HG03469 (cell line): ENCODE measurements around the gene ATOX1.
"Not testable (repeated sequence)": the region's sequence is repeated elsewhere in the genome, so short reads cannot be mapped to it uniquely, and the experiment has no call there.

Source experiments
- ATAC-seq: cut with Tn5 transposase; IDR thresholded peaks from one replicate; pipeline ENCODE4 v1.9.1; 2021; ENCODE audit warnings: mild to moderate bottlenecking, moderate library complexity, moderate number of reproducible peaks; ENCODE audit not compliant: unreplicated experiment

The ATOX1 gene, protein sequence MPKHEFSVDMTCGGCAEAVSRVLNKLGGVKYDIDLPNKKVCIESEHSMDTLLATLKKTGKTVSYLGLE

DNA sequence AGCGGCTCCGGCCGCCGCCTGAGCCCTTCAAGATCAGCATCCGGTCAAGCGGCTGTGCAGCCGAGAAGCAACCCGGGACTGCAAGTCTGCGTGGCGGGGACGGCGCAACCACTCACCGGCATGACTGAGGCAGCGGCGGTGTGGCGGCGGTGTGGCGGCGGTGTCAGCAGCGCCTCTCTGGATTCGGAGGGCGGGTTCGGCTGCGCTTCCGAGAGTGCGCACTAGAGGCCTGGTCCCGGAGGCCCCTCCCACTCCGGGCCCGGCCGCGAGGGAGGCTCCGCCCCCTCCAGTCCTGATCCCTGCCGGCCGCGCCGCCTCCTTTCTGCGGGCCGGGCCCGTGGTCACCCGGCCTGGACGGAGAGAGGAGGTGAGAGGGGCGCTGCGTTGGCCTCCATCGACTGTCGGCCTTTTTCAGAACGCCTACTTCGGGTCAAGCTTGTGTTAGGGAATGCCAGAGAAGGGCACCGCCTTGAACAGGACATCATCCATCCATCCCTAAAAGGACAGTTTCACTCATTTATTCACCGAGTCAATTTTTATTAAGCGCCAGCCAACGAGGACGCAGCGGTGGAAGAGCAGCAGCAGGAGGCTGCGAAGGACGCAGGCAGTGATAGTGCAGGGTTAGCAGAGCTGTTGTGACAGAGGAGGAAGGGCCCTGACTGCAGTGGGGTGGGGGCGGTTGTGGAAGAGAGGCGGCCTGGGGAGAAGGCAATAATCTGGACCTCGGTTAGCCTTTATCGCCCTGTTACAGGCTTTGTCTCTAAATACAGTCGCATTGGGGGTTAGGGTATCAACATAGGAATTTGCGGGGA is at the start of gene ATOX1:
Gene ATOX1, minus strand, starts transcription at position 202 of the 812 bp plus-strand sequence. Its CDS starts 80 bp downstream, at position 122.
- peak; percentile 96 for ATAC-seq

DNA sequence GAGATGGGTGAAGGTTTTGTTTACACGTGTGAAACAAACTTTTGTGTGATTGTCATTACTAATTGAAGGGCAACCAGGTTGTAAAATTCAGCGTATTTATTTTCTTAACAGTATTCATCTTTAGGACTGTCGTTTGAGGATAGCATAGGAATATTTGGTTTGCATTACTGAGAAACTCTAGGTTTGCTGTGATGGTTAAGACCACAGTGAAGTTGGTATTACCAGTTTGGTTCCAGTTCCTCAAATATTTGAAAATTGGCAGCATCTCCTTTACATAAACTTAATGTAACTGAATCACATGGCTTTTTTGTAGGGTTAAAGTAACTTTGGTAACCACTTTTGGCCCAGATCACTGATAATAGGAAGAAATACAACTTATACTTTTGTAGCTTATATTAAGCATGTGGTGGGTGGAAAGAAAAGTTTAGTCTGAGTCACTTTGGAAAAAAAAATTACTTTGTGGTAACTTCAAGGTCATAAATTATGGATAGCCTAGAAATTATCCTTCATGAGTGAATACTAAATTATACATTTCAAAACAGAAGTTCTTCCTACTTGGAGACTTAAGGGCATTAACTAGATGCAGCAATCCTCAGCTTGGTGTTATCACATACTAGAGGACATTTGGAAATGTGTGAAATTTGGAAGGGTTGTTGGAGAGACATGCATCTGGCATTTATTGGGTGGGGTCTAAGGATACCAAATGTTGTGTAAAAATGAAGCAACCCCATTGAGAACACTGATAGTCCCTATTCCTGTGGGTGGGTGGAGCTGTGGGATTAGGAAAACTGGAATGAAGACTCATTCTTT is 47.2 kb upstream of the ATOX1 start:
- no peak for ATAC-seq

DNA sequence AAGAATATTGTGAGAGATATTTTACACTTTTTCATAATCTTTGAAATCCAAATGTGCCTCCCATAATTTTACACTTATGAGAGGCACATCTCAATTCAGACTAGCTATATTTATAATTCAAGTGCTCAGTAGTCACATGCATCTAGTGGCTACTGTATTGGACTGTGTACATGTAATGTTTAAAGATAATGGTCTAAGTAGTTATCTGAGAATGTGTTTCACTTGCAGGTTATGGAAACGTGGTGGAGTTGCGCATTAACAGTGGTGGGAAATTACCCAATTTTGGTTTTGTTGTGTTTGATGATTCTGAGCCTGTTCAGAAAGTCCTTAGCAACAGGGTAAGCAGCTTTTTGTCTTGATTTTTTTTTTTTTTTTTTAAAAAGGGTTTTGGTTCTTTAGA is 42.1 kb upstream of the ATOX1 start:
- ATAC-seq, result no peak

DNA sequence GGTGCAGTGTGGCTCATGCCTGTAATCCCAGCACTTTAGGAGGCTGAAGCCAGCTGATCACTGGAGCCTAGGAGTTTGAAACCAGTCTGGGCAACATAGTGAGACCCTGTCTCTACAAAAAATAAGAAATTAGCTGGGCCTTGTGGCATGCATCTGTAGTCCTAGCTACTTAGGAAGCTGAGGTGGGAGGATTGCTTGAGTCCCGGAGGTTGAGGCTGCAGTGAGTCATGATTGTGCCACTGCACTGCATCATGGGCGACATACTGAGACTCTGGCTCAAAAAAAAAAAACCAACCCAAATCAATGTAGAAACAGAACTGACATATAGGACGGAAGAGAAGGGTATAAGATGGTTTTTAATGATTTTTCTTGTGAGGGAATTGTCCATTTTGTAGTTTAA is 41.0 kb upstream of the ATOX1 start:
- no peak for ATAC-seq

DNA sequence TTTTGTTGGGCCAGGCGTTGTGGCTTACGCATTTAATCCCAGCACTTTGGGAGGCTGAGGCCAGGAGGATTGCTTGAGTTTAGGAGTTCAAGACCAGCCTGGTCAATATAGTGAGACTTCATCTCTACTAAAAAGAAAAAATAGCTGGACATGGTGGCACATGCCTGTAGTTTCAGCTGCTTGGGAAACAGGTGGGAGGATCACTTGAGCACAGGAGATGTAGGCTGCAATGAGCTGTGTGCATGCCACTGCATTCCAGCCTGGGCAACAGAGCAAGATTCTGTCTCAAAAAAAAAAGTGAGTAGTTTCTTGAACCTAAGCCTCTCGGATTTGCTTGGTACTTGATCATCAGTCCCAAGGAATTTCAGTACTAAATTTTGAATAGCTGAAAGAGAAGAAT is 40.2 kb upstream of the ATOX1 start:
- ATAC-seq, result no peak

GRCh38 chr5:151795426-151795825 is 37.0 kb upstream of the ATOX1 start:
- no peak for ATAC-seq

GRCh38 chr5:151793358-151793757 is 34.9 kb upstream of the ATOX1 start:
- ATAC-seq, result no peak

GRCh38 chr5:151787817-151788216 is 29.4 kb upstream of the ATOX1 start:
- no peak for ATAC-seq

GRCh38 chr5:151786468-151786867 is 28.0 kb upstream of the ATOX1 start:
- ATAC-seq, result no peak

DNA sequence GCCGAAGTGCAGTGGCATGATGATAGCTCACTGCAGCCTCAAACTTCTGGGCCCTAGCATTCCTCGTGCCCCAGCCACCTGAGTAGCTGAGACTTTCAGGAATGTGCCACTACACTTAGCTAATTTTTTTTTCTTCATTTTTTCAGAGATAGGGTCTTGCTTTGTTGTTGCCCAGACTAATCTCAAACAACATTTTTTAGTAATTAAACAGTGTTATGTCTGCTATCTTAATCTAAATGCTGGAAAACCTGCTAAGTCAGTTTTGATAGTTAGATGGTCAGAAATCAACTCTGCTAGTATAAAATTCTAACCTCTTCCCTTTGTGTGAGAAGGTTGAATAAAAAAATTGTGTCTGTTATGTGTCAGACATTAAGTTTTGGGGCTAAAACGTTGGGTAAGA is 25.7 kb upstream of the ATOX1 start:
- no peak for ATAC-seq

DNA sequence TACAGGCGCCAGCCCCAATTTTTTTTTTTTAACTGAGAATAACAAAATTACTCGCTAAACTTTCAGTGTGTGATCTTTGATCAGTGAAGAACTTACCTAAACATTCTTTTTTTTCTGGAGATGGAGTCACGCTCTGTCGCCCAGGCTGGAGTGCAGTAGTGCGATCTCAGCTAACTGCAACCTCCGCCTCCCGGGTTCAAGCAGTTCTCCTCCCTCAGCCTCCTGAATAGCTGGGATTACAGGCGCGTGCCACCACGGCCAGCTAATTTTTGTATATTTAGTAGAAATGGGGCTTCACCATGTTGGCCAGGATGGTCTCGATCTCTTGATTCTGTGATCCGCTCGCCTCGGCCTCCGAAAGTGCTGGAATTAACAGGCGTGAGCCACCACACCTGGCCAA is 25.2 kb upstream of the ATOX1 start:
- ATAC-seq, result not testable (repeated sequence)

DNA sequence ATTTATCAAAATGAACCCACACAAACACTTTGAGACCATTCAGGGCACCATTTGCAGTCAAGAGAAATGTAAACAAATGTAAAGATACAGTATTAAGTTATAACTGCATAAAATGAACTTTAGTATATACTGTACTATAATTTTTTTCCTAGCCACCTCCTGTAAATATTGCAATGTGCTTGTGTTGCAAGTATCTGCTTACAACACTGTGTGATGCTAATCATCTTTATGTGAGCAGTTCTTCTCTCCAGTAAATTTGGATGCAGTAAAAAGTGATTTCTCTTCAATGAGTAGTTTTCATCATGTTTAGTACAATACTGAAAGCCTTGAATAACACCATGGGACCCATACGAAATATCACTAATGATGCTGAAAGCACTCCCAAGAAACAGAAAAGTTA is 22.8 kb upstream of the ATOX1 start:
- ATAC-seq, result no peak

DNA sequence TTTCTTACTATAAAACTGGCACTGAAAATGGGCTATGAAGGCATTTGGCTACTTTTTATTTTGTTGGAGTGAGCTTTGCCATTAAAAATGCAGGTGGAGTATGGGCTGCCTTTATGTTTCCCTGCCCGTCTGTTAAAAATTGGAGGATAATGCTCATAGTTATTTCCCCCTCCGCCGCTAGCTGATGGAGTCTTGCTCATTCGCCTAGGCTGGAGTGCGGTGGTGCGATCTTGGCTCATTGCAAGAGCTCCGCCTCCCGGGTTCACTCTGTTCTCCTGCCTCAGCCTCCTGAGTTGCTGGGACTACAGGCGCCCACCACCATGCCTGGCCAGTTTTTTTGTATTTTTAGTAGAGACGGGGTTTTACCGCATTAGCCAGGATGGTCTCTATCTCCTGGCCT is 21.9 kb upstream of the ATOX1 start:
- ATAC-seq, result no peak

DNA sequence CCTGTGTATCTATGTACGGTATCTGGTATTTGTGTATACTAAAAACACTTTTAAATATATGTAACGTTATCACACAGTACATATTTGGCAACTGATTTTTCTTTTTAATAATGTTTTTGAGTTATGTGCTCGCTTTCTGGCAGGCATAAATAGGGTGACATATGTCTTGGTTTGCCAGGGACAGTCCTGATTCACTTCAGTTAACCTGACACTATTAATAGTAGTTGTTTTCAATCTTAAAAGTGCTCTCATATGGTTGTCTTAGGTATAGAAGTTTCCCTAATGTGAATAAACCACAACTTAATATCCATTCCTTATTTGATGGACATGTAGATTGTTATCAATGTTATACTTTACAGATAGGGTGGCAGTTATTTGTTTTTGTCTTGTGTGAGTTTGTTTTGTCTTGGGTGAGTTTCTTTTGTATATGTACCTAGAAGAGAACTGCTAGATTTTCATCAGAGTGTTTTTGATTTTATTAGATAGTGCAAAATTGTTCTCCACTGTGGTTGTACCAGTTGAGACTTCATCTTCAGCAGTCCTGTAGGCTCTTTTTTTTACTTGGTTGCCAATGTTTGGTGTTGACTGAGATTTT is 21.2 kb upstream of the ATOX1 start:
- ATAC-seq, result no peak

DNA sequence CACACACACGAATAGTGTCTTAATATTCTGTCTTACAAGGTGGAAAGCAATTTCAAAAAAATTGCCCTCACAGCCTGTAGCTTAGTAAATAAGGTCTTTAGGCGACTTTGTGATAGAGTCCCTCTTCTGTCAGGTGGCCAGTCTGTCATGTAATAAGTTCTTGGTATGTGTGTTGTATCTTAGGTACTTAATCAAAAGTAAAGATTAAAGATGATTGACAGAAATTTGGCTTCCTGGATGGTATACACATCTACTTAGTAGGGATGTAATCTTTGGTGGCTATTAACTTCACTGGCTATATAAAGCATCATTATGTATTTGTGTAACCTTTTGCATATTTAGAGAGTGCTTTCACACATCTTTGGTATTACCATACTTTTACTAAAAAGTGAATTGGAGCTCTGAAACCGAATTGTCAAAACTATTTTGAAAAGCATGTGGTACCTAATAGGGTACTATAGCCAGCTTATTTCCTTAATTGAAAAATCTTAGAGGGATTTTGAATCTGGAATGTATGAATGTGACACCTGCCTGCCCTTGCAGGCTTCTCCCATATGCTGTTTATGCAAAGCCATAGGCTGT is 16.7 kb upstream of the ATOX1 start:
- ATAC-seq, result no peak

- no peak for ATAC-seq
Observed at GRCh38 chr5:151773951-151774350, 15.5 kb upstream of the ATOX1 start.

- no peak for ATAC-seq
Observed at GRCh38 chr5:151772846-151773561, 14.6 kb upstream of the ATOX1 start.

- ATAC-seq, result no peak
Observed at GRCh38 chr5:151772029-151772845, 13.8 kb upstream of the ATOX1 start.

DNA sequence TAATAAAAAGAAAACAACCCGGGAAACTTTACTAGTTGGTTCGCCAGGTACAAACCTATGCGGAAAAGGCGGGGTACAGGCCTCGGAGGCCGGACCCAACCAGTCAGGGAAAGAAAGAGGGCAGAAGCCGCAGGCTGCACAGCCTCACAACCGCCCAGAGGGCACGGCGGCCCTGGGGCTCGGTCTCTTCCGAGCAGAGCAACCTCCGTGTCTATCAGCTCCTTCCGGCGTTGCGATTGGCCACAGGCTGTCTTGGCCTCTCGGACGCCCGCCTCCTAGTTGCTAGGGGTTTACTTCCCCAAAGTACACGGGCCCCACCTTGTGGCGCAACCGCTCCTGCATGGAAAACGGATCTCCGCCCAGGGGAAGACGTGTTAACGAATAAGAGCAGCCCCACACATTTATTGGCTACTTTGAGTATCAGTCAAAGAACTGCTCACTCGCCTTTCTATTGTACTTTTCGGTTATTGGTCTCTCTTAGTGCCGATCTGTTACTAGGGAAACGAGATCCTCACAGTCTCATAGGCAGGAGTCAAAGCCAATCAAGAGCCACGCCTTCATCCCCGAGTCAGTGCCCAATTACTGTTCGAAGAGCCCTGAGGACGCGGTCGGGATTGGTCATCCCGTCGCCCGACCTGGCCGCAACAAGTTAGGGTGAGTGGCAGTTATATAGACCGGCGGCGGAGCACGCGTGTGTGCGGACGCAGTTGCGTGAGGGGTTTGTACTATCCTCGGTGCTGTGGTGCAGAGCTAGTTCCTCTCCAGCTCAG is 13.0 kb upstream of the ATOX1 start, which contains the start of gene G3BP1:
Gene G3BP1, plus strand, starts transcription at position 696 of the 770 bp plus-strand sequence. CDS start 14,667 bp downstream, outside the sequence.
- ATAC-seq, result peak; percentile 77
